Measurements from ENCODE around the gene SP2.
A peak's percentile ranks its signal among the peaks of the same experiment; 100 is the strongest.

Gene SP2

DNA sequence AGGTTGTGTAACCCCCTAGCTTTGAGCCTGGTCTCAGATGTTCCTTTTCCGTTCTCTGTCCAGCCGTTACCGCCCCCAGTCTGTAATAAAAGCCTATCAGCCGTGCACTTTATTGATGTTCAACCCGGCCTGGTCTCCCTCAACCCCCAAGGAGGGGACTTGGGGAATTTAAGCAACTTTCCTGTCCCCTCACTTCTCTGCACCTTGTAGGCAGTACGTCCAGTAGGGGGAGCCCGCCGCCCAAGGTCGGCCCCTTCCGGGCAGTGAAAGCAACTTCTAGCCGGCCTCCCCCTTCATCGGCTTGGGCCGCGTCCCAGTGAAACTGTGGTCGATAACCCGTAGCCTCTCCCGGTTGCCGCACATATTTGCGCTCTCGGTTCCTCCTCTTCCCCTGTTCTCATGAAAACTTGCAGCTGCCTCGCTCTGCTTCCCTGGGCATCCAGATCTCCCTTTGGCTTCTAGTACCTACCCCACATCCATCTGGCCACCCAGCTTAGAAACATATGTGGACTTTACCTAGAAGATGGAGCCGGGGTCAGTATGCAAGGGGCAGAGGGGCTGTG is 53.2 kb downstream of the SP2 start:
- DNase-seq (ENCODE audit: low spot score) = peak; percentile 90

DNA sequence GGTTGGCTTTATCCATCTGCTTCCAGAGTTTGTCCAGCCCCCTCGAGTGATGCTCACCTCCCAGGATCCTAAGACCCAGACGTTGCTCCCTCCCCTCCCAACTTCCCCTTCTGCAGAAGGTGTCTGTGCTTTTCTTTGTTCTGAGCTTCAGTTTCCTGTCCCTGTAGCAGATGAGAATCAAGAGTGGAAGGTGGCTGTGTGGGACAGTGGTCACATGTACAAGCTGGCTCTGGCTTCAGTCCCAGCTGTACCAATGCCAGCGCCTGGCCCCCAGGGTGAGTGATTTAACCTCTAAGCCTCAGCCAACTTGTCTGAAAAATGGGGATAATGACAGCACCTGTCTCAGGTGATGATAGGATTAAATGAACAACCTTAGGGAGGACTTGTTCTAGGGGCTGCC is 53.9 kb downstream of the SP2 start:
- DNase-seq (ENCODE audit: low spot score) = no peak

DNA sequence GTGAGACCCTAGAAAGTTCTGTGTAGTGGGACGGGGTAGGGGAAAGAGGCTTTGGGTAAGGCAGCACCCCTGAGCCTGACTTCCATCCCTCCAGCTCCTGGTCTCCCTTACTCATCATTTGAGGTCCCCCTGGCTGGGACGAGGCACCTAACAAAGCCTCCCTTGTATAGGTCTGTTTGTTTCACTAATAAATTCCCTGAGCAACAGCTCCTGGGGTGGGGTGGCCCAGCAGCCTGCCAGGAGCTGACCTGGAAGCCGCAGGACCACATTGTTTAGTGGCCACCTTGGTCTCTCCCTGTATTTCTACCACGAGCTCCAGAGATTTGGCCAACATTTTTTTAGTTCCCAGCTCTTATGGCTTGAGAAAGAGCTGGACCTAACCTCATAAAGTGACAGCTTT is 54.4 kb downstream of the SP2 start:
- DNase-seq (ENCODE audit: low spot score) = no peak

DNA sequence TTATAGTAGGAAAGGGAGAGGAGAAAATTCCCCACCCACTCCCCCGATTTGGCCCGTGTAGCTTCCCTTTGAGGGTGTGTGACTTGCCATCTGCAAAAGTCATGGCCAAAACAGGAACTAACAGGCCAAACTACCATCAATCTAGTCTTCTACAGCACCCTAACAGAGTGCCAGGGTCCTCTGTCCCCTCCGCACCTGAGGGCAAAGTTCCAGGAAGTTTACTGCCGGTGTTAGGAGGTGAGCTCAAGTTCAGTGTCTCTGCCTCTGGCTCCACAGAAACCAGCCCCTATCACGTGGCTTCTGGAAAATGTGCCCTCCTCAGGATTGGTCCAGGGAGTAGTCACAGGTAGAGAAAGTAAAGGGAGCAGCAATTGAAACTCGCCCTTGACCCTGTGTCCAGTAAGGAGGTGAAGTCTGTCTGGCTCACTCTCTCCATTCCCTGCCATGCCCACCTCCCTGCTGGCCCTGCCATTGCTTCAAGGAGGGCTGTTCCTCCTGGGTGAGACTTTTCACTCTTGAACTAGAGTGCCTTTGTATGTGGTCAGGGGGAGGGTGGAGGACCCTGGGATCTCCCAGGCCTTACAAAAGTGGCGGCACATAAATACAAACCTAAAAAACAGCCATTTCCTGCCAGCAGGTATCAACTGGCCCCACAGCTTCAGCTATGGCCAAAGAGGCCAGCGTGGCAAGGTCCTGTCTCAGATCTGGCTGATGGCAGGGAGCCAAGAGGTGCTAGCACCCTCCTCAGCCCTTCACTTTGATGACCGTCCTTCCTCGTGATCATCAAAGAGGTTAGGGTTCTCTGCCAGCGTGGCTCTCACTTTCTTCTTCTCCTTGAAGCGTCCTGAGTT is 56.4 kb downstream of the SP2 start:
- DNase-seq (ENCODE audit: low spot score) = no peak

DNA sequence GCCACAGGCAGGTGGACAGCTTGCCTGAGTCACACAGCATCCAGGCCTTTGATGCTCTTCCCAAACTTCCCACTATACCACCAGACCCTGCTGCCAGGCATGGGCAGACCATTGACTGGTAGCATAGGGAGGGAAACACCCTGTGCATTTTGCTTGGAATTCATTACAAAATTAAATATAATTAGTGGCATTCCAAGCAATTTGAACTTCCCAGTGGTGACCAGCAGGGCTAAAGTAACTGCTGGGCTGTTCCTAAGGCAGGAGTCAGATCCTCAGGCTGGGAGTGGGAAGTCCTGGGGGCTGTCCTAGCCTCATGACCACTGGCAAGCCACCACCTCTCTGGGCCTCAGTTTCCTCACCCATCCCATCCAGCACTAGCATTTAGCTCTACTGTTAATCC is 57.9 kb downstream of the SP2 start:
- no peak for DNase-seq (ENCODE audit: low spot score)

DNA sequence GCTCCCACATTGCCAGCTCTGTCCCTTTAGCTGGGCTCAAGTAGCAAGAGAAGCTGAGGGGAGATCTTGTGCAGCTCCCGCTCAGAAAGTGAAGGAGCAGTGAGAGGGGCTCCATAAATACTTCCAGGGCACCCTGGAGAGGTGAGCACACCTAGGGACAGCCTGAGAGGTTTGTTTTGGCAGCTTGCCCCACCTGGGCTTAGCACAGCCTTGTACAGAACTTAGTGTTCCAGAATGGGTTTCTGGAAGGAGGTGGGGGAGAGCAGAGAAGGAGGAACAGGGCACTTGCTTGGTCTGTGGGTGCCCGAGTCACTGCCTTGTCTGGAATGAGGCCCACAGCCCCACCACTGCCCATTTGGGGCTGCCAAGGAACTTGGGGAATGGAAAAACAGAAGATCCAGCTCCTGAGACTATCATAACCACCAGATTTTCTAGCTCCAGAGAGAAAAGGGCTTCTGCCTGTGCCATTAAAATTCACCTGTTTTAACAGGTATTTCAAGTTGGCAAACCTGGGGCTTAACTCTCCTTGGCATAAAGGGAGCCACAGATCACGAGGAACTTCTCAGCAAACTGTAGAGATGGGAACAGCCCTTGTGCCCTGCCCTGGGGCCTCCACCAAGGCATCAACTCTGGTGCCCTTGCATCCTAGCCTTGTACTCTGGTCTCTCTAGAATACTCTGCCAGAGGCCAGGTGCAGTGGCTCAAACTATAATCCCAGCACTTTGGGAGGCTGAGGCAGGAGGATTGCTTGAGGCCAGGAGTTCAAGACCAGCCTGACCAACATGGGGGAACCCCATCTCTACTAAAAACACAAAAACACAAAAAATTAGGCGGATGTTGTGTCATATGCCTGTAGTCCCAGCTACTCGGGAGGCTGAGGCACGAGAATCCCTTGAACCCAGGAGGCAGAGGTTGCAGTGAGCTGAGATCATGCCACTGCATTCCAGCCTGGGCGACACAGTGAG is 59.7 kb downstream of the SP2 start:
- no peak for DNase-seq (ENCODE audit: low spot score)

DNA sequence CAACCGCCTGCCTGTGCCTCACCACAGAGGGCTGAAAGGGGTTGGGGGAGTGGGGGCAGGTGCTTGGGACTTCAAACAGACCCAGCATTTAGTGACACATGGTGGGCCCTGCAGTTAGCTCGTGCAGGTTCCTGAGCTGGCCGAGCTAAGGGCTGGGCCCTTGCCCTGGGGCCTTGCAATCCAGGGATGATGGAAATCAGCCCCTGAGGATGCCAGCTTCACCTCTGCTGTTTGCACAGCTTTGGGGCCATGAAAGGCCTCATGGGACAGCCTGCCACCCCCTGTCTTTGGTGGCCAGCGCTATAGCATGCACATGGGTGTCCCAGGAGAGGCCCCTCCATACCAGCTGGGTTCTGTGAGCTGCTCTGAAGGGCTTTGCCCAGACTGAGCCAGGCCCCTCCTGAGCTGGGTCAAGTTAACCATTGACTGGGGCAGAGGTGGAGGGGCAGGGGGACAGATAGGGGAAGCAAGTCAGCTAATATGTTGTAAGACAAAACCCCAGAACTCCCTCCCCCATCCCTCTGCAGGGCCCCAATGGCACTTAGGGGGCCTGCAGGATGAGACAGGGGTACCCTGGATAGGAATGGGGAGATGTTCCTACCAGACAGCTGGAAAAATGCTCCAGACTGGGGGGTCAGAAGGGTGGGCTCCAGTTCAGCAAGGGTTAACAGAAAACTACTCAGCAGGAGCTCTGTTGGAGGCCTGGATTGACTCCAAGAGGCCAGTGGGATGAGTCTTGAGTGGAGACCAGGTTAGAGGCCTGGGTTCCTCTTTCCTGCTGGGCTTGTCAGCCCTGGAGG is 61.0 kb downstream of the SP2 start:
- no peak for DNase-seq (ENCODE audit: low spot score)

DNA sequence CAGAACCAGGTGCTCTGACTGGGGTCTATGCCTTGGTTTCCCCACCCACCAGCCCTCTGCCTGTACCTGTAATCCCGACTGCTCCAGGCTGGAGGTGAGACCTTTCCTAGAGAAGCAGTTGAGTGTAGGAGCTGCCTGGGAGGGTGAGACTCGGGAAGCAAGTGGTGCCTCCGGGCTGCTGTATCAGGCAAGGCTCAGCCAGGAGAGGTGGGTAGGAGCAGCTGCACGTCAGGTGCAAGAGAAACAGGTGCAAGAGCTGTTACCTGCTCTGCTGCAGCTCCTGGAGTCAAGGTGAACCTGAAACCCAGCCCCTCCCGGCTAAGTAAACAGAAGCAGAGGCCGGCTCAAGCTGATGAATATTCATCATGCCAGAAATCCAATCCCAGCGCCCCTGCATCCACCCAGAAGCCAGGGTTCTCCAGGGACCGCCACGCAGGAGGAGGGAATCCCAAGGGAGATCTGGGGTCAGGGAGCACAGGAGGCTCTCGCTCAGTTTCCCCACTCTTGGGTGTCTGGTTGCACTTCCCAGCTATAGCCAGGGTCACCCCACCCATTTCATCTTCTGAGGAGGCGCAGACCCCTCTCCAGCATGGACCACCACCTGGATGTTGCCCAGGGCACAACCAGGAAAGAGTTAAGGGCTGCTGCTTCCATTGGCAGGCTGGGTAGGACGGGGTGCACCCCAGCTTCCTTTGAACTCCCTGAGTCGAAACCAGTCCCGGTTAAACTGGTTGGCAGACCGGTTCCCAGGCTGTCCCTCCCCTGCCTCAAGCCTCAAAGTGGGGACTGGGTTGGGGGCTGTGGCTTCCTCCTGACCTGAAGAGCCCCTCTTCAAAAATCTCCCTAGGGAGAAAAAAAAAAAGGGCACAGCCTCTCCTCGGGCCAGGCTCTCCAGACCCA is 61.8 kb downstream of the SP2 start, which contains the start of gene PRR15L:
TSS of gene PRR15L (minus strand) at position 293 of the 900 bp plus-strand sequence. CDS start 4,649 bp downstream, outside the sequence.
- DNase-seq (ENCODE audit: low spot score) = no peak

DNA sequence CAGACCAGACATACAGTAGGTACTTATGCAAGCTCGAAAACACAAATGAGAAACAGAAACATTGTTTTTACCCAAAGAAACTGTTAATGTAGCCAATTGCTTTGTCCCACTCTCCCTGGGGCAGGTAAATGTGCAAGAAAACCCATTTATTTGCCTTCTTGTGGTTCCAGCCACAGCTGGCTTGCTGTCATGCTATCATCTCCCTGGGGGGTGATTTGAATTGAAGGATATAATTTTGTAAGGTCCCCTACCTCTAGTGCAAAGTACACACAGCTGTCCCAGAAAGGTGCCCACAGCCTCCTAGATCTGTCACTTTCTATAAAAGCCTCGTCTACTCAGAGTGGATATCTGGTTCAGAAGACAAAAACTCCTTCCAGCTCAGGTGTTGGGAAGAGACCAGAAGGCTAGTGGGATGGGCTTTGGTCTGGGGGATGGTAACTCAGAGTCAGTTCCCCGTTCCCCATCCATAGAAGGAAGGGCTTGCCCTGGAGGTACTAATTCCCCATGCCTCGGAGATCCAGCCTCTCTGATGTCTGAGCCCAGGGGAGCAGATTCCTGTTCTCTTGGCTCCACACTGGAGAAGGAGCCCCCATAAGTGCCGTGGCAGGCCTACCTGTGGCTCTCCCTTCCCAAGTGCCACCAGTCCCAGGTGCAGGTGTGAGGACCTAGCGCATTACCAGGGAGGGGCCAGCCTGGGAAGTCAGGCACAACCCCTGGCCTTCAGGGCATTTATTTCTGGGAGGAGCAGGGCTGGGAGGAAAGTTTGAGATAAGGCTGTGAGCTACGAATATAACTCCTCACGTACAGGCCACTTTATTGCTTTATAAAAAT is 64.0 kb downstream of the SP2 start:
- no peak for DNase-seq (ENCODE audit: low spot score)

DNA sequence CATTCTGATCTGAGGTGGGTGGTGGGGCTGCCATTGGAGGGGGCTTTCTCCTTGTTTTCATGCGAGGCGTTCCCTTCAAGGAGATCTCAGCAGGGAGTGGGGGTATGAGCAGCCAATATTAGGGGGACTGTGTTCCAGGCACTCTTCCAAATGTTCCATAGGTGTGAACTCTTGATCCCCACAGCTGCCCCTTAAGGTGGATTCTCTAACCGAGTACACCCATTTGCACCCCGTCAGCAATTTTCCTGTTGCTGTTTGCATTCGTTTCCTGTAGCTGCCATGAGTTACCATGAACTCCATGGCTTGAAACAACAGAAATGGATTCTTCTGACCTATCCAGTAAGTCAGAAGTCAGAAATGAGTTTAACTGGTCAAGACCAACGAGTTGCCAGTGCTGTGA is 65.4 kb downstream of the SP2 start:
- DNase-seq (ENCODE audit: low spot score) = no peak

DNA sequence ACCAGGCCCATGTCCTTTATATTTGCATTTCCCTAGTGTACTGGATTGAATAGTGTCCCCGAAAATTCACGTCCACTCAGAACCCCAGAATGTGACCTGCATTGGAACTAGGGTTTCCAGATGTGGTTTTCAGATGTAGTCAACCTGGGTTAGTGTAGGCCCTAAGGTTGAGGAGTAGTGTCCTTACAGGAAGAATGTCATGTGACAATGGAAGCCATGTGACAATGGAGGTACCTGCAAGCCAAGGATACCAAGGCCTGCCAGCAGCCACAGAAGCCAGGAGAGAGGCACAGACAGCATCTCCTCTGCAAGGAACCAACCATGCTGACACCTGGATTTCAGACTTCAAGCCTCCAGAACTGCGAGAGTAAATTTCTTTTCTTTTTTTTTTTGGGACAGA is 66.9 kb downstream of the SP2 start:
- no peak for DNase-seq (ENCODE audit: low spot score)

DNA sequence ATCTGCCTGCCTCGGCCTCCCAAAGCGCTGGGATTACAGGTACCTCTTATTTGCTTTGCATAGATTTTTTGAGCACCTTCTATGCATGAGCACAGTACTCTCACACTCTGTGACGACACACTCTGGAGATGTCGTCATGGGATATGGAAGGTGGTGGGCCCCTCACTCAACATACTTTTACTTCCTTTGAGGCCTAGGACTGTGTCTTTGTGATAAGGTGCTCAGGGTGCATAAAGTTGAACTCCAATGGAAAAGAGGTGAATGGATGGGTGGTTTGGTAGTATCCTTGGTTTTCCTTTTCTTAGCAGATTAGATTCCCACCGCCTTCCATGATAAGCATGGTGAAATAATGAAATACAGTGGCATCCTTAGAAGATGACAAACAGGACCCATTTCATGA is 68.8 kb downstream of the SP2 start:
- no peak for DNase-seq (ENCODE audit: low spot score)

DNA sequence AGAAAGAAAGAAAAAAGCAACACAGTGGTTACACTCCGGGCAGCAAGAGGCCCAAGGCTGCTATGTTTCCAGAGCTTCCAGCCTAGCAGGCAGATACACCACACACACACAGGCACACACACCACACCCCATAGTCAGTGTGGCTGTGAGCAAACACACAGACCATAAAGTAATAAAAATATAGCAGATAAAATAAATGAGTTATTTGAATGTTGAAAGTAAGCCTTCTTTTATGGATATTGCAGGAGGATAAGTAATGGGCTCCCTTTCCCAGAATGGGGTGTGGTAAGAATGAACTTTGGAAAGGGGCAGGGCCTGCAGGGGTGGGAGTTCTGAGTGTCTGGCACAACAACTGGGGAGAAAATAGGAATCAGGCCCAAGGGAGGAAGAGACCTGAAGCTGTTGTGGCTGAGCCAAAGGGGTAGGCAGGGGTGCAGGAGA is 70.1 kb downstream of the SP2 start:
- DNase-seq (ENCODE audit: low spot score) = peak; percentile 45

DNA sequence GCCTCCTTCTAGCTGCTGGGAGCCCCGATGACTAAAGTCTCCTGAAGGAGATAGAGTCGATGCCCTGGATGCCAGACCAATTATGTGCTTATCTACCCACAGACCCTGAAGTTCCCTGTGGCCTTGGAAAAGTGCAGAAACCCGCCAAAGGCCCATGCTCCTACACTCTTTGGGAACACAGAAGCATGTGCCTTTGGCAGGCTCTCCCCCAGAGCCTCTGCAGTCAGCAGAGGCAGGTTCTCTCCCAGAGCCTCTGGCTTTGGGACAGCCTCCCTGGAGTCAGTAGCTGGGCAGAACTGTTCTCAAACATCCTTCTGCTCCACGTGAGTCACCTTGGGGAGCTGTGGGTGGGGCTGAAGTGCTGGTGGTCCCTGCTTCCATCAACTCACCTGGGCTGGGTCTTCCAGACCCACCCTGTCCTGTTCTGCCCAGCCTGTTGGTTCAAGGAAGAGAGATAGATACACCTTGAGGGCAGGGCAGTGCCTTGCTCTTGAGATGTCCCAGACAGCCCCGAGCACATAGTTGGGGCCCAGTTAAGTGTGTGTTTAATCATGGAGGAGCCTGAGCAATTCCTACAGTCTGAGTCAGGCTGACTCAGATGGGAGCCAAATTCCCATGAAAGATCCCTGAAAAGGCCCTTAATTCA is 71.7 kb downstream of the SP2 start:
- DNase-seq (ENCODE audit: low spot score) = peak; percentile 72

DNA sequence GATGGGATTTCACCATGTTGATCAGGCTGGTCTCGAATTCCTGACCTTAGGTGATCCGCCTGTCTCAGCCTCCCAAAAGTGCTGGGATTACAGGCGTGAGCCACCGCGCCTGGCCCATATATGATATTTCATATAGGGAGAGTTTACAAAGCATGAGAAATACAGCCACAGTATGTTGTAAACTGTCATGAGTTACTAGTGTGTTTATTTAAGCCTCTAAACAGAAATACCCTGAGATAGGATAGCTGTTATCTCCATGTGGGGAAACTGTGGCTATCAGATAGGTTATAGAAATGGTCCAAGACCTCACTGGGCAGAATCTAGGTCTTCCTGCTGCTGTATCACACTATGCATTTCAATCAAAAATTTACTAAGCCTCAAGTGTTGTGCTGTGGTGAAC is 72.8 kb downstream of the SP2 start:
- DNase-seq (ENCODE audit: low spot score) = no peak

DNA sequence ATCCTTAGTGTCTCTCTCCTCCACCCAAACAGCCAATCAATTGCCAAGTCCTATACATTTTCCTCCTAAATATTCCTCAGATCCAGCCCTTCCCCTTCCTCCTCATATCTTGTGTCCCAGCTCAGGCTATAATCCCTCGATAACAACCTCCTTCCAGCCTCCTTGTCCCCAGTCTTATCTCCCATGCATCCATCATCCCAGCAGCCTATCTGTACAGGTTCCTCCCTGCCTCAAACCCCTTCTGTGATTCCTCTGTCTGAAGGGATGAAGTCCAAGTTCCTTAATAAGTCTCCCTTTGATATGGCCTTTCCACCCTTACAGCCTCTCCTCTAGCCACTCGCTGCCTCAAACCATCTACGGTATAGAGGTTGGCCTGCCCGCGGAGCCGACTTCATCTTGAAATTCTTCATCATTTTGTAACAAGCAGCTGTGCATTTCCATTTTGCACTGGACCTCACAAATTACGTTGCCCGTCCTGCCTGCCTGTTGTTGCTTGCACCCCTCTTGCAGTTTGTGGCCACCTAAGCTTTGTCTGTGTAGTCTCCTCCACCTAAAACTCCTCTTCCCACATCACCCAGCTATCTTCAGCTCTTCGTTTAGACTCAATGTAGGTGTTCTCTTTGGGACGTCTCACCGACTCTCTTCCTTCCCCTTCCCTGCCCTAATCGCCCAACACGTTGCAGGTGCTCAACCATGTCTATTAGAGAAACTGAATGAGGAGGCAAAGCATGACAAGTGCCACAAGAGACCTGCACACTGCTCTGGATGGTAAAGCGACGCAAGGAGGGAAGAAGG is 74.1 kb downstream of the SP2 start:
- no peak for DNase-seq (ENCODE audit: low spot score)

DNA sequence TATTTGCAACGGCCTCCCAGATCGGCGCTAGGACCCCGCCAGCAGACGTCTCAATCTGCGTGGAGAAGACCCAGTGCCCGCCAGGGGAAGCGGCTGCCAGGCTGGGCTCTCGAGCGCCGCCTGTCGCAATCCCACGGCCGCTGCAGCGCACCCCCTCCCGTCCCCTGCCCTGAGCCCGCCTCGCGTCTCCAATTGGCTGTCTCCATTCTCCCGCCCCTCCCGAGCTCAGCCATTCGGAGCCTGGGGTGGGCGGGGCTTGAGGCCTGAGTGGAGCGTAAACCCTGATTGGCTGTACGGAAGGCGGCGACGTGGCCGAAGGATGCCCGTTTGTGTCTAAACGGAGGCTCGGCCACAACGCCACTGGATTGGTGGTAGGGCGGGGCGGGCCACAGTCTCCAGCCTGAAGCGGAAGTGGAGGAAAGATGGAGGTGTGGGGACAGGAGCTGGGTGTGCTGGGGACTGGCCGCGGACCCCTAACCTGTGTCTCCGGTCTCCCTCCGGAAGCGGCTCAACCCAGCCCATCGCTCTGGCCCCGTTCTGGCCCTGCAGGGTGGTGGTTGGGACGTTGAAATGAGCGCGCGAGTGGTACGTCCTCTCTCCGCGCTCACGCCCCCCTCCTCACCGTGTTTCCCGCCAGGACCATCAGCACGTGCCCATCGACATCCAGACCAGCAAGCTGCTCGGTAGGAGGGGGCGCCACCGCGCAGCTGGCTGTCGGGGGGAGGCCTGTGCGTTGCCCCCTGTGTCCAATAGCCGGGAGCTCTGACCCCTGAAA is 74.9 kb downstream of the SP2 start, which contains the start of gene CDK5RAP3:
TSS of gene CDK5RAP3 (plus strand) at position 389 of the 775 bp plus-strand sequence. CDS start at position 423, 34 bp downstream.
- peak; percentile 98 for DNase-seq (ENCODE audit: low spot score)
